Activated CD4-positive, alpha-beta memory T cell treated with anti-CD3 and anti-CD28 coated beads, Interleukin-2, amount 10 ng/mL, durations not matched to agents 7 days and 5 days (primary cell): ENCODE results near the gene PXYLP1. TPM values are rescaled to one million over a fixed set of nuclear protein-coding genes. Genes with fewer than 3 reads are reported as not detected.
"Not testable (repeated sequence)": the region's sequence is repeated elsewhere in the genome, so short reads cannot be mapped to it uniquely, and the experiment has no call there.

ENCODE experiments used
- CTCF ChIA-PET: fragments of 350-600 bp; sonication (Branson Sonifier 250); formaldehyde crosslinking; loops from one replicate; lab custom pipeline; 2021; ENCODE audit warnings: antibody characterized with exemption, inconsistent platforms; lab: Charles Lee
- POLR2A ChIA-PET: fragments of 350-600 bp; sonication (Branson Sonifier 250); formaldehyde crosslinking; loops from one replicate; lab custom pipeline; 2021; ENCODE audit warnings: antibody characterized with exemption; lab: Charles Lee
- DNase-seq: peaks from one replicate; pipeline ENCODE4 v3.0.0-alpha.2; 2020
- H3K27ac Mint-ChIP-seq: one replicate; pipeline ENCODE4 v1.8.0; 2021; ENCODE audit warnings: mild to moderate bottlenecking, mixed read lengths
- H3K27me3 Mint-ChIP-seq: one replicate; pipeline ENCODE4 v1.8.0; 2021; ENCODE audit warnings: mixed read lengths
- H3K36me3 Mint-ChIP-seq: one replicate; pipeline ENCODE4 v1.8.0; 2021; ENCODE audit warnings: low read depth, mixed read lengths
- H3K4me1 Mint-ChIP-seq: one replicate; pipeline ENCODE4 v1.8.0; 2021; ENCODE audit warnings: mixed read lengths
- H3K4me3 Mint-ChIP-seq: one replicate; pipeline ENCODE4 v1.8.0; 2021; ENCODE audit warnings: mild to moderate bottlenecking, mixed read lengths
- H3K9me3 Mint-ChIP-seq: one replicate; pipeline ENCODE4 v1.8.0; 2021; ENCODE audit warnings: mixed read lengths
- total RNA-seq, 2 experiments: library from RNA; stranded (reverse); gene quantifications; one replicate each; pipeline ENCODE4 v1.2.3, GENCODE V29; 2021

Gene PXYLP1, protein sequence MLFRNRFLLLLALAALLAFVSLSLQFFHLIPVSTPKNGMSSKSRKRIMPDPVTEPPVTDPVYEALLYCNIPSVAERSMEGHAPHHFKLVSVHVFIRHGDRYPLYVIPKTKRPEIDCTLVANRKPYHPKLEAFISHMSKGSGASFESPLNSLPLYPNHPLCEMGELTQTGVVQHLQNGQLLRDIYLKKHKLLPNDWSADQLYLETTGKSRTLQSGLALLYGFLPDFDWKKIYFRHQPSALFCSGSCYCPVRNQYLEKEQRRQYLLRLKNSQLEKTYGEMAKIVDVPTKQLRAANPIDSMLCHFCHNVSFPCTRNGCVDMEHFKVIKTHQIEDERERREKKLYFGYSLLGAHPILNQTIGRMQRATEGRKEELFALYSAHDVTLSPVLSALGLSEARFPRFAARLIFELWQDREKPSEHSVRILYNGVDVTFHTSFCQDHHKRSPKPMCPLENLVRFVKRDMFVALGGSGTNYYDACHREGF
- 10 to 100 TPM; 16.1 to 16.5 TPM for total RNA-seq

DNA sequence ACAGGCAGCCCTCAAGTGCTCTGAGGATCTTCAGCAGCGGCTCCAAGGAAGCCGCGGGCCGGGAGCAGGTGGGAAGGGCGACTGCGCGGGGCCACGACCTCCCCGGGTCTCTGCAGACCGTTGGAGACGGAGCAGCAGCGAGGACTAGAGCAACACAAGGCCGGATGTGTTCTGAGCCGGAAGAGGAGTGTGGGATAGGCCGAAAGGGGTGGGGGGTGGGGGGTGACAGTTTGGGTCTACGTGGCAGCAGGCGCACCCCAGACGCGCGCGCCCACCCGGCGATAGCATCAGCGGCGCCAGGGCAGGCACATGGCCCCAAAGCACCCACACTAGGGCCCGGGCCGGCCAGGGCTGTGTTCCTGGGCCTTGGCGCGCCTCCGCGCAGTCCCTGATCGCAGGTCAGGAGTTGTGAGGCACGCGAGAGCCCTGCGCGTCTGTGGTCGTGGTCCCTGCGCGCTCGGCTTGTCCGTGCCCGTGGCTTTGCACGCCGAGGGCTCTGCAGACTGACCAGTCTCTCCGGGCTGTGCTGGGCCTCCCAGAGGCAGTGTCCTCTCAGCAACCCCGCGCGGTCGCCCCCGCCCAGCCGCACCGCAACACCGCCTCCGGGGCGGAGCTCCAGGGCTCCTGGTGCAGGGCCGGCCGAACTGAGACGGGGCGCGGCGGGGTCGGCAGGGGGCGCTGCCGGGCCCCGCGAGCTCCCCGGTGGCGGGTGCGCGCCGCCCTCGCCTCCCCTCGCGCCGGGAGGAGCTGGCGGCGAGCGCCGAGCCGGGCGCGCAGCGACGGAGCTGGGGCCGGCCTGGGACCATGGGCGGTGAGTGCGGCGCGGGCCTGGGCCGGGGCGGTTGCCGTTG lies at the start of gene PXYLP1:
TSS of gene PXYLP1 (plus strand) at position 725 of the 851 bp plus-strand sequence. CDS start 28,351 bp downstream, outside the sequence.
- peaks cover 9% of the 10 kb centered on the region for H3K27me3 Mint-ChIP-seq
- H3K27ac Mint-ChIP-seq = peak within 1 kb of the TSS; percentile 86
- H3K4me3 Mint-ChIP-seq = peak within 1 kb of the TSS; percentile 79
- no peaks in the 10 kb centered on the region for H3K9me3 Mint-ChIP-seq
- peaks cover 19% of the 10 kb centered on the region for H3K36me3 Mint-ChIP-seq
- peaks cover 53% of the 10 kb centered on the region for H3K4me1 Mint-ChIP-seq
- CTCF ChIA-PET = interaction anchor here (0.6 to 4.6 kb wide), 43 partner anchors 8 to 507 kb away, joined by 3 to 52 read pairs (median 5); partner anchors contain the start of gene RNF7
- POLR2A ChIA-PET = interaction anchor here (0.6 to 5.7 kb wide), 26 partner anchors 12 to 796 kb away, joined by 3 to 53 read pairs (median 7); partner anchors contain the start of gene SLC25A36
- DNase-seq = peak; percentile 93

DNA sequence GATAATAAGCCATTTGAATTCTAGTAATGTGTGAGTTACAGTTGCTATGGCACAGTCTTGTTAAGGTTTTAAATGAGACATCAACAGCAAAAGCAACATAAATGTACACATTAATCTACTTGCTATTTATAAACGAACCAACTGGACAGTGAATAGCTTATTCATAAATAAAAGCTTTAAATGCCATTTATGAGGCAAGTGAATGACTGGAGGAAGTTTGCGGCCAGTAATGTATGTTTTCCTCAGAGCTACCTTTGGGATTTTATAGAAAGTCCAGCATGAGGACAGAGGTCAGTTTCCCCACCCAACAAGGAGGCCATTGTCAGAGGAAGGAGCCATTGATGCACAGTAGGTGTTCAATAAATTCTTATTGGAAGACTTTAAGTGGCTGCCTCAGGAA lies 48.0 kb upstream of the PXYLP1 start:
- CTCF ChIA-PET = interaction anchor here (2.1 kb wide), 1 partner anchor 8 kb away, joined by 11 read pairs; no protein-coding TSS in a partner anchor
- POLR2A ChIA-PET = no interaction called here
- DNase-seq = no peak
- H3K27me3 Mint-ChIP-seq = peaks cover 10% of the 10 kb centered on the region
- no peak overlapping the region for H3K4me3 Mint-ChIP-seq
- no peak overlapping the region for H3K27ac Mint-ChIP-seq
- H3K36me3 Mint-ChIP-seq = no peaks in the 10 kb centered on the region
- no peaks in the 10 kb centered on the region for H3K4me1 Mint-ChIP-seq
- H3K9me3 Mint-ChIP-seq = no peaks in the 10 kb centered on the region

DNA sequence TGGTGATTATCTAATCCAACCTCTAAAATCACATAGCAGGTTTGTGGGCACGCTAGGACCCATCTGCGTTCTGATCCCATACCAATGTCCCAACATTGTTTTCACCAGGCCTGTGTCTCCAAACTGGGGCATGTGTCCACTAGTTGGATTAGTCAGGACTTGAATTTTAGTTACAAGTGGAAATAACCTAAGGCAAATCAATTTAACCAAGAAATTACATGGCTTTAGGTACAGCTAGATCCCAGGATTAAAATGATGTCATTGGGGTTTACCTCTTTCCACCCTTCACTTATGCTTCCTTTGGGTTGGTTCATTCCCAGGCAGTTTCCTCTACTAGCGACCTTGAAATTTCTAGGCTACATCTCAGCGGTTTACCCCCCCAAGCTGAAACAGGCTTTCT lies 47.2 kb upstream of the PXYLP1 start:
- no peaks in the 10 kb centered on the region for H3K36me3 Mint-ChIP-seq
- ChIA-PET CTCF (interaction anchor here (2.1 kb wide), 1 partner anchor 7 kb away, joined by 11 read pairs; no protein-coding TSS in a partner anchor), POLR2A (no interaction called here)

DNA sequence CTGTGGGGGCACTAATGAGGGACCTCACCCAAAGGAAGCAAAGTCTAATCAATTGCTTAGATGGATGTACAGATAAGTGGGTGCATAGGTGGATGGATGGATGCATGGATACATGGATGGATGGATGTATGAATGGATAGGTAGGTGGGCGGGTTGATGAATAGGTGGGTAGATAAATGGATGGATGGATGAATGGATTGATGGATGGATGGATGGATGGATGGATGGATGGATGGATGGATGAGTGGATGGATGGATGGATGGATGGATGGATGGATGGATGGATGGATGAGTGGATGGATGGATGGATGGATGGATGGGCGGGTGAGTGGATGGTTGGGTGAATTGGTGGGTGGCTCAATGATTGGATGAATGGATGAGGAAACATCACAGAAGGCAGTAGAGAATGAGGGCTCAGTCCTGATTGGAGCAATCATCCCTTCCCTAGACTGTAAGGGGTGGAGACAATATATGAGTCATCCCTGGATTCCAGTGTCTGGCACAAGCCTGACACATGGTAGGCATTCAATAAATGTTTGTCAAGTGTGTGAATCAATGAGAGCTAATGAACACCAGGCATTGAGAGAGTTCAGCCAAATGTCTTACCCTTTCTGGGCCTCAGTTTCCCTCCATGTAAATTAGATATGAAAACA lies 40.4 kb upstream of the PXYLP1 start:
- Mint-ChIP-seq H3K27ac (no peak overlapping the region), H3K27me3 (peaks cover 16% of the 10 kb centered on the region), H3K4me1 (peaks cover 15% of the 10 kb centered on the region), H3K9me3 (no peaks in the 10 kb centered on the region), H3K4me3 (no peak overlapping the region), H3K36me3 (no peaks in the 10 kb centered on the region)
- POLR2A ChIA-PET = no interaction called here
- CTCF ChIA-PET = interaction anchor here (0.6 to 3.5 kb wide), 15 partner anchors 8 to 192 kb away, joined by 3 to 39 read pairs (median 5); partner anchors contain the start of genes PXYLP1 and SPSB4
- no peak for DNase-seq

More for the DNA sequence above, 47.2 kb upstream of the PXYLP1 start:
- DNase-seq = no peak
- peaks cover 10% of the 10 kb centered on the region for H3K27me3 Mint-ChIP-seq
- no peaks in the 10 kb centered on the region for H3K4me1 Mint-ChIP-seq
- H3K27ac Mint-ChIP-seq = no peak overlapping the region
- H3K4me3 Mint-ChIP-seq = no peak overlapping the region
- no peaks in the 10 kb centered on the region for H3K9me3 Mint-ChIP-seq

DNA sequence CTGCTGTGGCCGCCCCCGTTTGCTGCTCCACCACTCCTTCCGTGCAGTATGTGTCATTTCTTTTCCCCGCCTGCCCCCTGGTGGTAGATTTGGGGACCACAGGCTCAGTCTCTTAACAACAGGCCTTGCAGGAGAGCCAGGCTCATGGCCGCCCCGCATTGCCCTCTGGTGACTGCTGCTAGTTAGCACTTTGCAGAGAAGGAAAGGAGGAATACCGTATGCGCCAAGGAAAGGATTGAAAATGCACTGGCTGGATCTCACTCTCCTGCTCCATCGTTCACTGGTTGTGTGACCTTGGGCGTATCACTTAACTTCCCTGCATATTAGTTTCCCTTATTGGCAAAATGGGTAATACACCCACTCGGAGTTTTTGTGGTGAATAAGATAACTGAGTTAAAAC lies 39.3 kb upstream of the PXYLP1 start:
- H3K27ac Mint-ChIP-seq = no peak overlapping the region
- ChIA-PET CTCF (interaction anchor here (0.6 to 3.5 kb wide), 18 partner anchors 9 to 453 kb away, joined by 3 to 39 read pairs (median 4); partner anchors contain the start of genes PXYLP1 and SPSB4), POLR2A (no interaction called here)
- no peaks in the 10 kb centered on the region for H3K36me3 Mint-ChIP-seq
- peaks cover 15% of the 10 kb centered on the region for H3K4me1 Mint-ChIP-seq
- peaks cover 27% of the 10 kb centered on the region for H3K27me3 Mint-ChIP-seq
- no peak overlapping the region for H3K4me3 Mint-ChIP-seq
- H3K9me3 Mint-ChIP-seq = no peaks in the 10 kb centered on the region
- DNase-seq = peak; percentile 95

DNA sequence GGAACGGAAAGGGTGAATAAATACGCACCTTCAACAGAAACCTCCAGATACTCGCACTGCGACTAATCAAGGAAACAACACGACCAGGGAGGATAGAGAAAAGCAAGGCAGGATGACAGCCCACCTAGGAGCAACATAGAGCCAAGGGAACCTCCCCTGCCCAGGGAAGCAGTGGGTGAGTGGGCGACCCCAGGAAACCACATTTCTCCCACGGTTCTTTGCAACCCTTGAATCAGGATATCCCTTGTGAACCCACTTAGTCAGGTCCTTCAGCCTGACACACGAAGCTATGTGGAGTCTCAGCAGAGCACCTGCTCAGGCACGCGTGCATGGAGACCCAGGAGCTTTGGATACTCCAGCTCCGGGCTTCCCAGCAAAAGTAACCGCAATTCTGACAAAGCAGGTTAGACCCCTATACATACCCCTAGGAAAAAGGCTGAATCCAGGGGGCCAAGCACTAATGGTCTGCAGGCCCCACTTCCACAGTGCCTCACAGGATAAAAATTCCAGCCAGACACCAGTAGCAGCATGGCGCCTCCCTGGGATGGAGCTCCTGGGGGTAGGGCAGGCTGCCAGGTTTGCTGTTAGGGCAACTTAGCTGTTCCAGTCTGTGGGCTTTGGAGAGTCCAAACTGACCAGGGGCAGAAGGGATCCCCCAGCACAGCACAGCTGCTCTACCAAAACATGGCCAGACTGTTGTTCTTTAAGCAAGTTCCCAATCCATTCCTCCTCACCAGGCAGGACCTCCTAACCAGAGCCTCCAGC lies 38.4 kb upstream of the PXYLP1 start:
- Mint-ChIP-seq H3K27ac (no peak overlapping the region), H3K36me3 (no peaks in the 10 kb centered on the region), H3K4me3 (no peak overlapping the region), H3K4me1 (peaks cover 15% of the 10 kb centered on the region), H3K9me3 (no peaks in the 10 kb centered on the region), H3K27me3 (peaks cover 36% of the 10 kb centered on the region)
- CTCF ChIA-PET = interaction anchor here (0.6 to 3.5 kb wide), 8 partner anchors 11 to 218 kb away, joined by 3 to 39 read pairs (median 3); partner anchors contain the start of gene SPSB4
- POLR2A ChIA-PET = no interaction called here
- DNase-seq = no peak

DNA sequence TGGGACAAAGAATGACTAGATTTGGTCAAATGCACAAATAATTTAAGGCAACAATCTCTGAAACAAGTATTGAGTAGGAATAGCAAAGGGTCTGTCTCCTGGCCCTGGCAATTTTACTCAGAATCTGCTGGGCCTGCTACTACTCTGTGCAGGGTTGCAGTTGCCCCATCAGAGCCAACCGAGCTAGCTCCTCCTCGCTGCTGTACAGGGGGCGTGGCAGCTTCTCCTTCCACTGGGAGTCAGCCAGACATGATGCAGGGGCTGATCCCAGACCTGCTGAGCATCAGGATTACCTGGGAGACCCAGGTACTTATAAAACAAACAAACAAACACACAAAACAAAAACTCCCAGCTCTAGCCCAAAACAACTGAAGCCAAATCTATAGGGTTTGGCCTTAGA lies 30.5 kb upstream of the PXYLP1 start:
- POLR2A ChIA-PET = no interaction called here

DNA sequence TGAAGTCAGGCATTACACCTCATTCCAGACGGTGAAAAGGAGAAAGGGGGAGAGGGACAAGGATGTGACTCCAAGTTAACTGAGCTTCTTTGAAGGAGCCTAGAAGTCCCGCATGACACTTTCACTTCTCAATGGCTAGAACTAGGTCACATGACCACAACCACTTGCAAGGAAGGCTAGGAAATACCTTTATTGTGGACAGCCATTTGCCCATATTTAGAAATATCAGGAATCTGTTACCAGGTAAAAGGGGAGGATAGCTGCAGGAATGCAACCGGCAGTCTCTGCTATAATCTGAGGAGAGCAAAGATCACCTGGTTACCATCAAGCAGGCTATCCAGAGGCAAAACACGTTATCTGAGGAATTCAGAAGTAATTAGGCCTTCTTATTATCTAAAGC lies 28.9 kb upstream of the PXYLP1 start:
- POLR2A ChIA-PET = no interaction called here
- H3K4me1 Mint-ChIP-seq = no peaks in the 10 kb centered on the region
- H3K4me3 Mint-ChIP-seq = no peak overlapping the region
- H3K27me3 Mint-ChIP-seq = peaks cover 51% of the 10 kb centered on the region
- H3K9me3 Mint-ChIP-seq = no peaks in the 10 kb centered on the region
- DNase-seq = no peak
- no peak overlapping the region for H3K27ac Mint-ChIP-seq
- CTCF ChIA-PET = no interaction called here
- H3K36me3 Mint-ChIP-seq = no peaks in the 10 kb centered on the region

More for the DNA sequence above, 30.5 kb upstream of the PXYLP1 start:
- H3K27me3 Mint-ChIP-seq = peaks cover 58% of the 10 kb centered on the region
- H3K27ac Mint-ChIP-seq = no peak overlapping the region
- H3K9me3 Mint-ChIP-seq = no peaks in the 10 kb centered on the region
- DNase-seq = no peak
- H3K4me3 Mint-ChIP-seq = no peak overlapping the region
- no peaks in the 10 kb centered on the region for H3K36me3 Mint-ChIP-seq
- CTCF ChIA-PET = no interaction called here
- H3K4me1 Mint-ChIP-seq = no peaks in the 10 kb centered on the region

DNA sequence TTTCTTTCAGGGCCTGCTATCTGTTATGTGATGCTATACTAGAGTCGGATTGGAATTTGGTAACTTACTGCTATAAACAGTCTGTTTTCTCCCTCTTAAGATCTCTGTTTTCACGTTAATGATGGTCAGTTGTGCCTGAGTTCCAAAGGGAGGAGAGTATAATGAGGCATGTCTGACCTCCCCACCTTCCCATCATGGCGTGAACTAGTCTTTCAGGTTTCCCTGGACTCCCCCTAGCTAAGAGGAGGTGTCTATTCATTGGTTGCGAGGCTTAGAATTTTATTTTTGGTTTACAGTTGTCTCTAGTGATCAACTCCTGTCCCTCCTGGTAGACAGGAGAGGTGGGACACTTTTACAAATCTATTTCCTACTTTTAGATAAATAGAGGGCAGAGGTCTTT lies 27.8 kb upstream of the PXYLP1 start:
- CTCF ChIA-PET = no interaction called here
- no peak for DNase-seq
- Mint-ChIP-seq H3K27me3 (peaks cover 41% of the 10 kb centered on the region), H3K36me3 (no peaks in the 10 kb centered on the region), H3K9me3 (no peaks in the 10 kb centered on the region), H3K27ac (no peak overlapping the region), H3K4me1 (no peaks in the 10 kb centered on the region), H3K4me3 (no peak overlapping the region)
- POLR2A ChIA-PET = no interaction called here

DNA sequence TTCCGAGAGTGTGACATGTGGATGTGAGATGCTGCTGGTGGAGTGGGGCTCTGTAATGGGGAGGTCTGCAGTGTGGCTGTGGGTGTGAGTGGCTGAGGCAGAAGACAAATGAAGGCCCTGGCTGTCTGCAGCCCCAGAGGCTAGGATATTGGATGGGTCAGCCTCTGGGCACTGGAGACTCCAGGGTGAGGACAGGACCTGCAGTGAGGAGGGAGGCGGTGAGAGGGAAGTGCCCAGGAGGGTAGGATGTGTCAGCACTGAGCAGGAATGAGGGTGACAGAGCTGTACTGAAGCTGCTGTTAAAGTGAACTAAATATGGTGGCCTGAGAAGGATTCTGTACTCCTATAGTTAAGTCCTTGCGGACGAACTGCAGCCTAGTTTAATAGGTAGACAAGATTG lies 27.3 kb upstream of the PXYLP1 start:
- no peak for DNase-seq
- ChIA-PET POLR2A (no interaction called here), CTCF (interaction anchor here (0.8 kb wide), 1 partner anchor 11 kb away, joined by 3 read pairs; no protein-coding TSS in a partner anchor)
- Mint-ChIP-seq H3K36me3 (no peaks in the 10 kb centered on the region), H3K4me3 (no peak overlapping the region), H3K9me3 (no peaks in the 10 kb centered on the region), H3K27me3 (peaks cover 37% of the 10 kb centered on the region), H3K4me1 (no peaks in the 10 kb centered on the region), H3K27ac (no peak overlapping the region)

DNA sequence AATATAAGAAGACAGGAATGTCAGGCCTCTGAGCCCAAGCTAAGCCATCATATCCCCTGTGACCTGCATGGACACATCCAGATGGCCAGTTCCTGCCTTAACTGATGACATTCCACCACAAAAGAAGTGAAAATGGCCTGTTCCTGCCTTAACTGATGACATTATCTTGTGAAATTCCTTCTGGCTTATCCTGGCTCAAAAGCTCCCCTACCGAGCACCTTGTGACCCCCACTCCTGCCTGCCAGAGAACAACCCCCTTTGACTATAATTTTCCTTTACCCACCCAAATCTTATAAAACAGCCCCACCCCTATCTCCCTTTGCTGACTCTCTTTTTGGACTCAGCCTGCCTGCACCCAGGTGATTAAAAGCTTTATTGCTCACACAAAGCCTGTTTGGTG lies 20.3 kb upstream of the PXYLP1 start:
- POLR2A ChIA-PET, H3K27ac Mint-ChIP-seq, H3K4me3 Mint-ChIP-seq, H3K9me3 Mint-ChIP-seq, DNase-seq, CTCF ChIA-PET, H3K36me3 Mint-ChIP-seq, H3K4me1 Mint-ChIP-seq: not testable (repeated sequence)
- peaks cover 13% of the 10 kb centered on the region for H3K27me3 Mint-ChIP-seq

DNA sequence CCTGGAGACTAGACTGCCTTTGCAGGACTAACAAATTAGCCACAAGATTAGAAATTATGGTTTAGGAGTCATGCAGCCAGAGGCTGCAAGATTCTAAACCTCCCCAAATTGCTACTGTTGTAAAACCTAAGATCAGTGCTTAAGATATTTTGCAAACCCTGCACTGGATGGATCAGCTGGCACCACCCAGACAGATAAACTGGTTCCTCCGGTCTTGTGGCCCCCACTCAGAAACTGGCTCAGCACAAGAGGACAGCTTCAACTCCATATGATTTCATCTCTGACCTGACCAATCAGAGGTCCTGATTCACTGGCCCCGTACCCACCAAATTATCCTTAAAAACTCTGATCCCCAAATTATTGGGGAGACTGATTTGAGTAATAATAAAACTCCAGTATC lies 19.5 kb upstream of the PXYLP1 start:
- H3K27me3 Mint-ChIP-seq = peaks cover 7% of the 10 kb centered on the region
- H3K27ac Mint-ChIP-seq = no peak overlapping the region
- no peak overlapping the region for H3K4me3 Mint-ChIP-seq
- no peaks in the 10 kb centered on the region for H3K9me3 Mint-ChIP-seq
- DNase-seq = no peak
- H3K4me1 Mint-ChIP-seq = no peaks in the 10 kb centered on the region
- CTCF ChIA-PET = no interaction called here
- POLR2A ChIA-PET = no interaction called here
- H3K36me3 Mint-ChIP-seq = no peaks in the 10 kb centered on the region
